Stimulated activated CD8-positive, alpha-beta memory T cell treated with anti-CD3 and anti-CD28 coated beads, Interleukin-15, amount 100 ng/mL, for 4 hours (primary cell): ENCODE measurements around the gene SSR2.

Experiments used
- DNase-seq, 2 donors: peaks; one replicate each; pipeline ENCODE4 v3.0.0-alpha.2; 2020; ENCODE audit warnings: low read depth in 2 of 2

SSR2 gene

DNA sequence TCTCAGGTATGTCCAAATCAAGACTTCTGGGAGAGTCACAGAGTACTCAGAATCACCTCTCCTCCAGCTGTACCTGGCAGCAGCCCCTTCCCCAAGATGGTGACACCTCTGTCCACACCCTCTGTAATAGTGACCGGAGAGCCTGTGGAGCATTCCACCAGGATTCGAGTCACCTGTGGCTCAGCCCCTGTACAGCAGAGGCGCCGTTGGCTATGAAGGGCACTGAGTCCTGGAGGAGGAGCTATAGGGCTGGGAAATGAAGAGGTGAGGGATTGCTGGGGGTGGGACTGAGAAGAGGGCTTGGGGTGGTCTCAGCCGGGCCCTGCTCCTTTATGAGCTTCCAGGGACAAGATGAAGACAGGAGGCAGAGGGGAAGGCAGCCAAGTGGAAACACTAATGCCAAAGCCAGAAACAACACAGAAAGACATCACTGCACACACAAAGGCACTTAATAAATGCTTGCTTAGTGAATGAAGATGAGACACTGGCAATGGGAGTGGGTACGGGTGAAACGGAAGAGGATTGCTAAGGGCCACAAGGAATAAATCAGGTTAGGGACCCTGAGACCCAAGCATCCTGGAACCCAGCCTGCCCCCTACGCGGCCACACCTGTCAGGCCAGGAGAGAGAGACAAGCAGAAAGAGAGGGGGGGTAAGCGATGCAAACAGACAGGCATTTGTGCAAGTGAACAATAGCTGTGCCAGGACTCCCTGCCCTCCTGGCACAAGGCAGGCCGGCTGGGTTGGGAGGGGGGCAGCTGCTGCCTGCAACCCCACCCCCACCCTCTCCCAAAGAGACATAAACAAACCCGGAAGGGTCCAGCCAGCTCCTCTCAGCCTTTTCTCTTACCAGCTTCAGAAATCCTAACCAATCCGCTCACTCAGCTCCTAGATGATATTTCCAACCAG, 46.3 kb downstream of the SSR2 start:
- no peak for DNase-seq

DNA sequence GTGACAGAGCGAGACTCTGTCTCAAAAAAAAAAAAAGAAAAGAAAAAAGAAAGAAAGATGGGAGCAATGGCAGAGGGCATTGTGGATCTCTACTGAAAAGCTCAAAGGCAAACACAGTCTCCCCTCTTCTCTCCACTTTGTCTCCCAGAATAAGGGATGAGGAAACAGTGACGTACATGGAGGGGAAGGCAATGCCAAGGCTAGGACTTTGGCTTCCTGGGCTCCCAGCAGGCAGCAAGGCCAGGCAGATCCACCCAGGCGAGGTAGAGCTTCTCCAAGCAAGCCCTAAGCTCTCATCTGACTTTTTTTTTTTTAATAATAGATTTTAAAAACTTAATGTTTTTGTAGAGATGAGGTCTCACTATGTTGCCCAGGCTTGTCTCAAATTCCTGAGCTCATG, 47.0 kb downstream of the SSR2 start:
- DNase-seq, result no peak

DNA sequence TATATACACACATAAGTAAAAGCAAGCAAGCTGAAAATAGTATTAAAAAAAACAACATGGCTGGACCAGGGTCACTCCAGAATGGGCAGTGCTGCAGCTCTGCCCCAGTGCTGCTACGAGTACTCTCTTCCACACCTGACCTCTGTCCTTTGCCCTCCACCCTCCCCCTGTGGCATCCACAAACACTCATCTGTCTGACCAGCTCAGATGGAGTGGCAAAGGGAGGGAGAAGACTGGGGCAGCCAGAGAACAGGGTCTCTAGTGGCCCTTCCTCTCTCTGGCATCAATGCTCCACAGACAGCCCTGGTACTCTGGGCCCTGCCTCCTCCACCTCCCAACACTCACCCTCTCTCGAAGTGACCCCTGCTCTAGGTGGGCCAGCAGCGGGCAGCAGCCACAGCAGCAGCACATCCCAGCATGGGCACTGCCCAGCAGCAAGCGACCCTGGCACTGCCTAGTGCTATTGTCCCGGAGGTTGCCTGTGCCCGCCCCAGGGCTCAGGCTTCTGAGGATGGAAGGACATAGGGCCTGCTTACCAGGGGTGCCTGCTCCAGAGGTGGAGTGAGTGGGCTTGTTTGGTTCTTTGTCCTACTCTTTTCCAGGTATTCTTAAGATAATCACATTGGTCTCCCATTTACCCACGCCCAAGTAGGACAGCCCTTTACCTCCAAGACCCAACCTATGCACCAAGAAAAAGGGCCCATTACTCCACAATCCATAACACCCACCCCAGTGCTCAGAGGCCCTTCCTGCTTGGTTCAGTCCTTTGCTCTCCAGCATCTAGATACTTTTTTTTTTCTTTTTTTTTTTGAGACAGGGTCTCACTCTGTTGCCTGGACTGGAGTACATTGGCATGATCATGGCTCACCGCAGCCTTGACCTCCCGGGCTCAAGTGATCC, 48.6 kb downstream of the SSR2 start:
- no peak for DNase-seq

DNA sequence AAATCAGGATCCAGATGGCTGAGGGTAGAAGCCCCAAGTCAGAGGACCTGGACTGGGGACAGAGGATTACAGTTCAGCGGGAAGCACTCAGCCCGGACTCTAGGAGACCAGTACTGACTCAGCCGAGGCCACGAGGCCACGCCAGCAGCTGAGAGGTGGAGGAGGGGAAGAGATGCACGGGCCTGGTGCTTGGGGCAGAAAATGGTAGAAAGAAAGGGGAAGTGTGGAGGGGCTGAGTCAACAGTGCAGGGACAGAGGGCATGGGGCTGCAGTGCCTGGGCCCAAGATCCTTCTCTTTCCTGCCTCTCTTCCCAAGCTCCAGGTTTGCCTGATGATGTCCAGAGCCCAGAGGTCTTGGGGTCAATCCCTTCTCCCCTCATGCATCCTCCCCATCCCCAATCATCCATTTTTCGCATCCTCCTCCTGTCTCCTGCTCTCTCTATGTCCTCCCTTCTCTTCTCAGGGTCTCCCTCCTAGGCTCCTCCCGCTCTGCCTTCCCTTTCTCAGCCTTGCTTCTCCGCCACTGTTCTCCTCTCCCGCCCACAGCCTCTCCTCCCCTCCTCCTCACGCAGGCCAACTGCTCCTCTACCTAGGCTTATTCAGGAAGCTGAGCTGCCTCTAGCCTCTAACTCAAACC, 50.1 kb downstream of the SSR2 start:
- no peak for DNase-seq

DNA sequence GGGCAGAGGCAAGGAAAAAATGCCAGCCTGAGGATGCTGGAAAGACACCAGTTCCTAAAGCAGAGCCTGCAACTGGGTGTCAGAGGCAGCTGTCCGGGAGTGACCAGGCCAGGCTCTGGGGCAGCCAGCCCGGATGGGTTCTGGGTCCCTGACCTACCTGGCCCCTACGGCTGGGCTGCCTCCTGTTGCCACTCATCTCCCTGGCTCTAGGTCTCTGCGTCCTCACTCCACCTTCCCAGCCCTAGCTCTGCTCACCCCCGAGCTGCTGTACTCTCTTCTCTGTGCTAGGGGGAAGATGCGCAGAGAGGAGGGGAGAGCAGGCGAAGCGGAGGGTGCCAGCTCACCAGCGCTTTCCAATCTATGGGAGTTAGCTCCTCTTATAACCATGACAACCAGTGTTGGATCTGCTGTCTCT, 51.4 kb downstream of the SSR2 start:
- no peak for DNase-seq

DNA sequence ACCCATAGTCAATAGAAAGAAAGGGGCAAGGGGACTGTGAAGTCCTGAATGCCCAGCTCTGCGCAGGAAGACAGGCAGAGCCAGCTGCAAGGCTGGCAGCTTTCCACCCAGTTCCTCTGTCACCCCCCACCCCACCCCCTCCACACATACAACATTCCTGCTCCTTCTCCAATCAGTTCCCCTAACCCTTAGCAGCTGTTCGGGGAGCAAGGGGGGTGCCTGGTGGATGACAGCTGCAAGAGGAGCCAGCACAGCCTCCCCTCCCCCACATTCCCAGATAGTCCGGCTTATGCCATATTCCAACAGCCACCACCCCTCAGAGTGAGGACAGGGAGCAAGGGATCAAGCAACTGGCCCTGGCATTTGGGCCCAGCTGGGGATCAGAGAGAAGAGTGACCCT, 52.1 kb downstream of the SSR2 start:
- DNase-seq, result no peak

DNA sequence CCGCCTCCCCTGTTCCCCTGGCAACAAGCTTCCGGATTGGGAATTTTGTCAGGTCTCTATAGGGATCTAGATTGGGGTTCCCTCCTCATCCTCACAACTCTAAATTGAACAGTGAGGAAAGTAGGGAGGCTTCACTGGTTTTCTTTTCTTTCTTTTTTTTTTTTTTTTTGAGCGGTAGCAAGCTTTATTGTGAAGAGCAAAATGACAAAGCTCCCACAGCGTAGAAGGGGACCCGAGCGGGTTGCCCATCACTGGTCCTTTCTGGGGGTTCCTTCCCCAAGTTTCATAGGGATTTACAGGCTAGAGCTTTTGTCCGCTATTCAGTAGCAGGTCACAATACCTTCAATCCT, 52.7 kb downstream of the SSR2 start:
- DNase-seq, result no peak

DNA sequence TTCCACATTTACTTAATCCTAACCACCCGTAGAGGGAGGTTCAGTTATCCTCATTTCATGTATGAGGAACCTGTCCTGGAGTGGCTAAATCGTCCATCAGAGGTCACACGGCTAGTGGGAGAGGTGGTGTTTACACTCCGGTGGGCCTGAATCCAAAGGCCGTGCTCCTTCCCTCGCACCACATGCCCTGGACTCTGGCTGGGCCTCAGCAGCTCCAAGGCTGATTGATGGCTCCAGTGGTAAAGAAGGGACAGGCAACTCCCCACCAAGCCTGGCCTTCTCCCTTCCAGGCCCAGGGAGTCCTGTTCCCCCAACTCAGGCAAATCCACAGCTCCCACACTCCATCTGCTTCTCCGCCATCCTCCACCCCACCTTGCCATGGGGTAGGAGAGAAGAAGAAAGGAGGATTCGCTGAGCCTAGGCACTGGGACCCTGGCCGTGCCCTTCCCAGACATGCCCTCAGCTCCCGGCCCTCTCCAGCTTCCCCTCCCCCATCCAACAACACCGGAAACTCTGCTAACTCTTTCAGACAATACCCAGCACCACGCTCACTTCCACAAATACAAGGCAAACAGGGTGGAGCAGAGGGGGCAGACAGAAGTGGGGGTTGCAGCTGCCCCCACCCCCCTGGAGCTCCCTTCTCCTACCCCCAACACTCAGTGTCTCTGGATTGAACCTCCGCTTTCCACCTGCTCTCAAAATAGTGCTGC, 53.3 kb downstream of the SSR2 start:
- DNase-seq, result no peak

DNA sequence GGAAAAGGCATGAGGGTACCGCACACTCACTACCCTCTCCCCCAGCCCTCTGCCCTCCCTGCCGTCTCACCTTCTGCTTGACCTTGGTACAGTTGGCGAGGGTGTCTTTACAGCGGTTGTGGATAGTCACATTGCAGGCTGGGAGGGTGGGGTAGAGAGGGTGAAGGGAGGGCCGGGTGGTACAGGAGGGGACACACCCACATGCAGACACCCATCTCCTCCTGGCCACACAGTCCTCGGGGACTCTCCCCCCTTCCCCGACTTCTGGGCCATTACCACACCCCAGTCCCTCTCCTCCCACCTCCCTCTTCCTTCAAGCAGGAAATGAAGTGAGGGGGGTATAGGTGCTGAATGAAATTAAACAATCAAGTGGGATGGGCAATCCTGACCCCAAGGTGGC, 54.0 kb downstream of the SSR2 start:
- DNase-seq, result no peak

DNA sequence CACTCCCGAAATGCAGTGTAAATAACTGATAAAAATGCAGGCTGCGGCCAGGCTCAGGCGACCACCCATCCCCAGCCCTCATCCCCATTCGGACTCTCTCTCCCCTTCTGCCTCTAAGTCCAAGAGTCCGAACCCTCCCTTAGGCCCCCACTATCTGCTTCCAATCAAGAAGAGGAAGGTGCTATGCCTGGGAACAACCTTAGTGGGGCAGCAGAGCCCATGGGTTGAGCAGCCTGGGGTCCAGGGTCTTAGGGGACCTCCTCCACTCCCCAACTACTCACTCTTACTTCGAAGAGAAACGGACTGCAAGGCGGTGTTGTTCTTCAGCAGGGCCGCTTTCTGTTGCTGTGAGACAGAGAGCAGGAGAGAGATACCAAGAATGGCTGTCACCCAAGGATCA, 54.6 kb downstream of the SSR2 start:
- no peak for DNase-seq

DNA sequence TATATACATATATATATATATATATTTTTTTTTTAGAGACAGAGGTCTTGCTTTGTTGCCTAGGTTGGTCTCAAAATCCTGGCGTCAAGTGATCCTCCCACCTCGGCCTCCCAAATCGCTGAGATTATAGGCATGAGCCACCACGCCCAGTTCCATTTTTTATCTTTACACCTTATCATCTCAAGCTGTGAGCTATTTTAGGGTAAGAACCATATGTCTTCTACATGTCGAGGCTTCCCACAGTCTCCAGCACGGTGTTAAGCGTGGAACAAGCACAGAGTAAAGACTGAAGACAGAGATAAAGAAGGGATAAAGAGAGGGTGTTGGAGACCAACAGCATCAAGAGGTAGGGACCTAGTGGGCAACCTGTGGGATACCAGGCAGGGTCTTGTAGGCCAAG, 56.6 kb downstream of the SSR2 start:
- DNase-seq, result no peak

DNA sequence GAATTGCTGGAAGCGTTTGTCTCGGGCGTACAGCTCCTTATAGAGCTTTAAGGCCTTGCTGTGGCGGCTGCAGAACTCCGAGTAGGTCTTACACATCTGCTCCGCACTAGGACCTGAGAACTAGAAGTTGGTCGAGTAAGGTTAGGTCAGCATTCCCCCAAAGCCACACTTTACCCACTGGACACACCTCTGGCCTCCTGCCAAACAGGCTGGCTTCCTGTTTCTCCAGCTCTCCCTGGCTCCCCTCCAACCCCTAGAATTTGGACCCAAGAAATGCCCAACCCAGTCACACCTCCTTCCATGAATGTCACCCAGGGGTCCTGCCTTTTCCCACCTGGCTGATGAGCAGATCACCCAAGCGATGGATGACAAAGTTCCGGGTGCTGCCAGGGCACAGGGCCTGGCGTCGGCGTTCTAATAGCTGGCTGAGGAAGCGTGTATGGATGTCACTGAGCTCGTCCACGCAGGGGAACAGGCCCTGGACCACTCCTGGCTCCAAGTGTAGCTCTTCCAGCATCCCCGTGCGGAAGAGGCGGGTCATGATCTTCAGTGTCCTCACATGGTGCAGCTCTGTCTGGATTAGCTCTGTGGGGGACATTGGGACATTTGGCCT, 58.0 kb downstream of the SSR2 start:
- DNase-seq, result no peak

DNA sequence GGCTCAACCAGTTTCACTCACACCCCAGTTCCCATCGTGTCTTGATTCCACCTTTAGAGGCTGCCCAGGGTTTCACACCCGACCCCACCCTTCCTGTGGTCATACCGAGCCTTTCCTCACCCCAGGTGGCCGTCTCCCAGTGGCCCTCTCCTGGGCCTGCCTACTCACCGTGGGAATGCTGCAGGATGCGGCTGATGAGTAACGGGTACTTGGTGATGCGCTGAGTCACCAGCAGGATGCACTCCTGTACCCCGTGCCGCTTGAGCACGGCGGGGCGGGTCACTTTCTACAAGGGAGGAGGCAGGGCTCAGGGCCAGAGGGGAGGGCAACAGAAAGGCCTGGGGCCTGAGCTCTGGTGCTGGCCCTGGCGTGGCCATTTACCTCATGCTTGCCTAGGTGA, 58.8 kb downstream of the SSR2 start:
- no peak for DNase-seq

DNA sequence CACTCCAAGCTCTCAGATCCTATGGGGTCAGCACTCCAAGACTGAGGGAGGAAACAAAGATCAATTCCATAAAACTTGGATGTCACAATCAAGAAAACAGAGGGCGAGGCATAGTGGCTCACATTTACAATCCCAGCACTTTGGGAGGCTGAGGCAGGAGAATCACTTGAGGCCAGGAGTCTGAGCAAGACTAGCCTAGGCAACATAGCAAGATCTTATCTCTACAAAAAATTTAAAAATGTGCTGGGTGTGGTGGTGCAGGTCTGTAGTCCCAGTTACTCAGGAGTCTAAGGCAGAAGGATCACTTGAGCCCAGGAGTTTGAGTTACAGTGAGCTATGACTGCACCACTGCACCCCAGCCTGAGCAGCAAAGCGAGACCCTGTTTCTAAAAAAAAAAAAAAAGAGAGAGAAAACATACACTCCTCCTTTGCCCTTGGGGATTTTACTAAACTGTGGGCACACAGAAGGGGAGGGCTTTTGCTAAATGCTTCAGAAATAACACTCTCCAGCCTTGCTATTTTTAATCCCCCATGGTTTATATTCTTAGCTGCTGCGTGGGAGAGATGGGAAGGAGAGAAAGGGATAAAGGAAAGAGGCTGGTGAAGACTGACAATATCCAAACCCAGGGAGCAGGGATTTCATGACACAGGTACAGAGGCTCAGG, 60.5 kb downstream of the SSR2 start:
- DNase-seq, result no peak
